ENCODE results near the gene C3orf20.

Gene C3orf20

DNA sequence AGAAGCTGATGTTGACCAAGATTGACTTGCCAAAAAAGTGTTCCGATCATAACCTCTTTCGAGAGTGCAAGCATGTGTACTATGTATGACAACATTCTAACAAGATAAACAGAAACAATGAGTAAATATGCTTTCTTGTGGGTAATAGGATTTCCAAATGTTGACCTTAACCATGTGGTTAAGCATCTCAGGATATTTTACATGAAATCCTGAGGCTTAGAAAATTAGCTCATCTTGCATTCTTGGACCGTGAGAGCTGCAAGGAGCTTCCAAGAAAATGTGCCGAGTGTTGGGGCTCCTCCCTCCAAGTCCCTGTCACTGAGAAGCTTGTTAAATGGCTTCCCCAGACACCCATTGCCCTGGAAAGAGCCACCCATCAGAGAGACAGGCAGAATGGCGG is 50.1 kb downstream of the C3orf20 start:
- CTCF ChIA-PET: interaction anchor here (1.1 kb wide), 1 partner anchor 56 kb away, joined by 3 read pairs; no protein-coding TSS in a partner anchor
- no peak for DNase-seq
- 100% methylated on average over 3 of the region's 5 CpGs for WGBS (ENCODE audit: insufficient coverage)
- H3K4me3 ChIP-seq (ENCODE audit: control insufficient read depth in 1 of 7, extremely low read depth in 1 of 7, insufficient read depth in 4 of 7, low read depth in 2 of 7, low read length in 6 of 7): no peak overlapping the region
- H3K4me1 ChIP-seq (ENCODE audit: control extremely low read depth in 1 of 4, control insufficient read depth in 4 of 4, insufficient read depth in 4 of 4, low read length in 3 of 4): no peaks in the 10 kb centered on the region
- POLR2A ChIA-PET: no interaction called here
- no peaks in the 10 kb centered on the region for H3K36me3 ChIP-seq (ENCODE audit: control insufficient read depth in 4 of 4, insufficient read depth in 4 of 4, low read length in 3 of 4)
- H3K9me3 ChIP-seq (ENCODE audit: control extremely low read depth in 1 of 5, control insufficient read depth in 4 of 5, insufficient read depth in 2 of 5, low read depth in 1 of 5, low read length in 4 of 5): no peaks in the 10 kb centered on the region
- H3K27ac ChIP-seq (ENCODE audit: insufficient read depth in 1 of 2, low read depth in 1 of 2, low read length in 2 of 2, poor library complexity in 1 of 2, severe bottlenecking in 2 of 2): no peak overlapping the region
- H3K27me3 ChIP-seq (replicated peaks in 2 of 5; ENCODE audit: control insufficient read depth in 4 of 5, insufficient read depth in 5 of 5, low read length in 4 of 5): no peaks in the 10 kb centered on the region

GRCh38 chr3:14725564-14726440 is 50.9 kb downstream of the C3orf20 start:
- no peak for DNase-seq
- ChIA-PET POLR2A (no interaction called here), CTCF (no interaction called here)
- no peaks in the 10 kb centered on the region for H3K36me3 ChIP-seq (ENCODE audit: control insufficient read depth in 4 of 4, insufficient read depth in 4 of 4, low read length in 3 of 4)
- H3K27me3 ChIP-seq (replicated peaks in 2 of 5; ENCODE audit: control insufficient read depth in 4 of 5, insufficient read depth in 5 of 5, low read length in 4 of 5): no peaks in the 10 kb centered on the region
- H3K9me3 ChIP-seq (ENCODE audit: control extremely low read depth in 1 of 5, control insufficient read depth in 4 of 5, insufficient read depth in 2 of 5, low read depth in 1 of 5, low read length in 4 of 5): no peaks in the 10 kb centered on the region
- no peak overlapping the region for H3K27ac ChIP-seq (ENCODE audit: insufficient read depth in 1 of 2, low read depth in 1 of 2, low read length in 2 of 2, poor library complexity in 1 of 2, severe bottlenecking in 2 of 2)
- no peak overlapping the region for H3K4me3 ChIP-seq (ENCODE audit: control insufficient read depth in 1 of 7, extremely low read depth in 1 of 7, insufficient read depth in 4 of 7, low read depth in 2 of 7, low read length in 6 of 7)
- 99% methylated on average over 9 of the region's 9 CpGs for WGBS (ENCODE audit: insufficient coverage)
- no peaks in the 10 kb centered on the region for H3K4me1 ChIP-seq (ENCODE audit: control extremely low read depth in 1 of 4, control insufficient read depth in 4 of 4, insufficient read depth in 4 of 4, low read length in 3 of 4)

GRCh38 chr3:14726441-14726780 is 51.5 kb downstream of the C3orf20 start:
- H3K9me3 ChIP-seq (ENCODE audit: control extremely low read depth in 1 of 5, control insufficient read depth in 4 of 5, insufficient read depth in 2 of 5, low read depth in 1 of 5, low read length in 4 of 5): no peaks in the 10 kb centered on the region
- no peaks in the 10 kb centered on the region for H3K36me3 ChIP-seq (ENCODE audit: control insufficient read depth in 4 of 4, insufficient read depth in 4 of 4, low read length in 3 of 4)
- ChIA-PET CTCF (no interaction called here), POLR2A (no interaction called here)
- no peaks in the 10 kb centered on the region for H3K4me1 ChIP-seq (ENCODE audit: control extremely low read depth in 1 of 4, control insufficient read depth in 4 of 4, insufficient read depth in 4 of 4, low read length in 3 of 4)
- WGBS (ENCODE audit: insufficient coverage): 92% methylated on average over 6 of the region's 6 CpGs
- no peak overlapping the region for H3K4me3 ChIP-seq (ENCODE audit: control insufficient read depth in 1 of 7, extremely low read depth in 1 of 7, insufficient read depth in 4 of 7, low read depth in 2 of 7, low read length in 6 of 7)
- H3K27me3 ChIP-seq (replicated peaks in 2 of 5; ENCODE audit: control insufficient read depth in 4 of 5, insufficient read depth in 5 of 5, low read length in 4 of 5): no peaks in the 10 kb centered on the region
- no peak overlapping the region for H3K27ac ChIP-seq (ENCODE audit: insufficient read depth in 1 of 2, low read depth in 1 of 2, low read length in 2 of 2, poor library complexity in 1 of 2, severe bottlenecking in 2 of 2)
- no peak for DNase-seq

DNA sequence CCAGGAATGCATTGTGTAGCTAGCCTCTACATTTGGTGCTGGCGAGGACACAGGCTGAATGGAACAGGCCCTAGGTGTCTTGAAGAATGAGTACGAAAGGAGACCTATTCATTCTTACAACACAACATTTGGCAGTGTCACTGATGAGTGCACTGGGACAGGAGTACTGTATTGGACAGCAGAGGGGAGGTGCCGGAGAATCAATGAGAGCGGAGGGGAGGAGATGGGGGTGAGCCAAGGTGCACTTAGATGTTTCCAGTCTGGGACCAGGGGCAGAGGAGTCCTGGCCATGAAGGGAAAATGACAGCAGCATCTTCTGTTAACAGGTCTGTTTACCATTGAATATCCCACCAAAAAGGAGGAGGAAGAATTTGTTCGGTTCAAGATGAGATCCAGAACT is 53.2 kb downstream of the C3orf20 start:
- POLR2A ChIA-PET: no interaction called here
- H3K36me3 ChIP-seq (ENCODE audit: control insufficient read depth in 4 of 4, insufficient read depth in 4 of 4, low read length in 3 of 4): no peaks in the 10 kb centered on the region
- H3K4me3 ChIP-seq (ENCODE audit: control insufficient read depth in 1 of 7, extremely low read depth in 1 of 7, insufficient read depth in 4 of 7, low read depth in 2 of 7, low read length in 6 of 7): no peak overlapping the region
- CTCF ChIA-PET: no interaction called here
- H3K9me3 ChIP-seq (ENCODE audit: control extremely low read depth in 1 of 5, control insufficient read depth in 4 of 5, insufficient read depth in 2 of 5, low read depth in 1 of 5, low read length in 4 of 5): no peaks in the 10 kb centered on the region
- no peak overlapping the region for H3K27ac ChIP-seq (ENCODE audit: insufficient read depth in 1 of 2, low read depth in 1 of 2, low read length in 2 of 2, poor library complexity in 1 of 2, severe bottlenecking in 2 of 2)
- WGBS (ENCODE audit: insufficient coverage): 100% methylated on average over 3 of the region's 5 CpGs
- no peaks in the 10 kb centered on the region for H3K4me1 ChIP-seq (ENCODE audit: control extremely low read depth in 1 of 4, control insufficient read depth in 4 of 4, insufficient read depth in 4 of 4, low read length in 3 of 4)
- DNase-seq: no peak
- no peaks in the 10 kb centered on the region for H3K27me3 ChIP-seq (replicated peaks in 2 of 5; ENCODE audit: control insufficient read depth in 4 of 5, insufficient read depth in 5 of 5, low read length in 4 of 5)

DNA sequence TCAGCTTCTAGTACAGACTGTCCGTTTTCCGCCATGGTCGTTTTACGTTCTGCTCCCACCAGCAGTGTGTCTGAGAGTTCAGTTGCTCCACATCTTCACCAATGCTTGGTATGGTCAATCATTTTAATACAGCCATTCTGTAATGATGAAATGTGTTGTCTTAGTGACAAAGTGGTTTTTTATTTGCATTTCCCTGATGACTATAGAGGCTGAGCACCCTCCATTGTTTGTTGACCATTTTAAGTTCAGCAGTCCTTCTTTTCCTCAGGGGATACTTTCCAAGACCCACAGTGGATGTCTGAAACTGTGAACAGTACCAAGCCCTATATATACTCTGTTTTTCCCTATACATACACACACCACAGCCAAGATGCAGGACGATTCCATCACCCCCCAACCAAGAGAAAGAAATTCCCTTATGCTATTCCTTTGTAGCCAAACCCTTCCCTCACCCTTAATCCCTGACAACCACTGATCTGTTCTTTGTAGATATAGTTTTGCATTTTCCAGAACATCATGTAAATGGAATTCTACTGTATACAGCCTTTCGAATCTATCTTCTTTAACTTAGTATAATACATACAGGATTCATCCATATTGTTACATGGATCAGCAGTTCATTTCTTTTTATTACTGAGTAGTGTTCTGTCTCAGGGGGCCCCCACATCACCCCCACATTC is 55.9 kb downstream of the C3orf20 start:
- ChIA-PET CTCF (no interaction called here), POLR2A (no interaction called here)
- WGBS (ENCODE audit: insufficient coverage): 98% methylated on average over 4 of the region's 6 CpGs
- no peak overlapping the region for H3K4me3 ChIP-seq (ENCODE audit: control insufficient read depth in 1 of 7, extremely low read depth in 1 of 7, insufficient read depth in 4 of 7, low read depth in 2 of 7, low read length in 6 of 7)
- no peaks in the 10 kb centered on the region for H3K27me3 ChIP-seq (replicated peaks in 2 of 5; ENCODE audit: control insufficient read depth in 4 of 5, insufficient read depth in 5 of 5, low read length in 4 of 5)
- H3K9me3 ChIP-seq (ENCODE audit: control extremely low read depth in 1 of 5, control insufficient read depth in 4 of 5, insufficient read depth in 2 of 5, low read depth in 1 of 5, low read length in 4 of 5): no peaks in the 10 kb centered on the region
- no peaks in the 10 kb centered on the region for H3K36me3 ChIP-seq (ENCODE audit: control insufficient read depth in 4 of 4, insufficient read depth in 4 of 4, low read length in 3 of 4)
- H3K4me1 ChIP-seq (ENCODE audit: control extremely low read depth in 1 of 4, control insufficient read depth in 4 of 4, insufficient read depth in 4 of 4, low read length in 3 of 4): no peaks in the 10 kb centered on the region
- H3K27ac ChIP-seq (ENCODE audit: insufficient read depth in 1 of 2, low read depth in 1 of 2, low read length in 2 of 2, poor library complexity in 1 of 2, severe bottlenecking in 2 of 2): no peak overlapping the region
- DNase-seq: no peak

DNA sequence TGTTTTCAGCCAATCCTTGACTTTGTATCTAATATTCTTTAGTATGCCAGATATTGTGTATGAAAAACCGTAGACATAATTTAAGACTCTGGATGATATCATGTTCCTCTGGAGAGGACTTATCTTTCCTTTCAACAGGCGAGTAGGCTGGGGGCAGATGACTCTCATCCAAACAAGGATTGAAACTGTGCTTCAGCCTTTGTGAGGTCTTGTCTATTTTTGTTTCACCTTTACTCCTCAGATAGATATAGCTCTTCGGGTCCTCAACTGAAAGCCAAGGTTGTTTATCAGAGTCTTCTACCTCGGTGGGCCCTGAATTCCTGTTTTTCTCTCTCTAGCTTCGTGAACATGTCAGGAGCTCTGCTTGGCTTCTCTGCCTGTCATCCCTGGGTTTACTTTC is 66.0 kb downstream of the C3orf20 start:
- CTCF ChIA-PET: interaction anchor here (1.6 kb wide), 1 partner anchor 13 kb away, joined by 3 read pairs; no protein-coding TSS in a partner anchor
- no peaks in the 10 kb centered on the region for H3K36me3 ChIP-seq (ENCODE audit: control insufficient read depth in 4 of 4, insufficient read depth in 4 of 4, low read length in 3 of 4)
- H3K27ac ChIP-seq (ENCODE audit: insufficient read depth in 1 of 2, low read depth in 1 of 2, low read length in 2 of 2, poor library complexity in 1 of 2, severe bottlenecking in 2 of 2): no peak overlapping the region
- H3K27me3 ChIP-seq (replicated peaks in 2 of 5; ENCODE audit: control insufficient read depth in 4 of 5, insufficient read depth in 5 of 5, low read length in 4 of 5): no peaks in the 10 kb centered on the region
- H3K4me3 ChIP-seq (ENCODE audit: control insufficient read depth in 1 of 7, extremely low read depth in 1 of 7, insufficient read depth in 4 of 7, low read depth in 2 of 7, low read length in 6 of 7): no peak overlapping the region
- no peak for DNase-seq
- 95% methylated on average over 5 of the region's 5 CpGs for WGBS (ENCODE audit: insufficient coverage)
- POLR2A ChIA-PET: no interaction called here
- no peaks in the 10 kb centered on the region for H3K4me1 ChIP-seq (ENCODE audit: control extremely low read depth in 1 of 4, control insufficient read depth in 4 of 4, insufficient read depth in 4 of 4, low read length in 3 of 4)
- H3K9me3 ChIP-seq (ENCODE audit: control extremely low read depth in 1 of 5, control insufficient read depth in 4 of 5, insufficient read depth in 2 of 5, low read depth in 1 of 5, low read length in 4 of 5): peaks cover 0 to 16% (median 4%) of the 10 kb centered on the region in 5 experiments

- CTCF ChIA-PET: no interaction called here
- no peak for DNase-seq
- WGBS (ENCODE audit: insufficient coverage): 100% methylated on average over 1 of the region's 2 CpGs
- POLR2A ChIA-PET: no interaction called here
- H3K9me3 ChIP-seq (ENCODE audit: control extremely low read depth in 1 of 5, control insufficient read depth in 4 of 5, insufficient read depth in 2 of 5, low read depth in 1 of 5, low read length in 4 of 5): peaks cover 0 to 16% (median 4%) of the 10 kb centered on the region in 5 experiments
- H3K27ac ChIP-seq (ENCODE audit: insufficient read depth in 1 of 2, low read depth in 1 of 2, low read length in 2 of 2, poor library complexity in 1 of 2, severe bottlenecking in 2 of 2): no peak overlapping the region
- no peaks in the 10 kb centered on the region for H3K27me3 ChIP-seq (replicated peaks in 2 of 5; ENCODE audit: control insufficient read depth in 4 of 5, insufficient read depth in 5 of 5, low read length in 4 of 5)
- no peak overlapping the region for H3K4me3 ChIP-seq (ENCODE audit: control insufficient read depth in 1 of 7, extremely low read depth in 1 of 7, insufficient read depth in 4 of 7, low read depth in 2 of 7, low read length in 6 of 7)
- no peaks in the 10 kb centered on the region for H3K4me1 ChIP-seq (ENCODE audit: control extremely low read depth in 1 of 4, control insufficient read depth in 4 of 4, insufficient read depth in 4 of 4, low read length in 3 of 4)
- no peaks in the 10 kb centered on the region for H3K36me3 ChIP-seq (ENCODE audit: control insufficient read depth in 4 of 4, insufficient read depth in 4 of 4, low read length in 3 of 4)
Measured at GRCh38 chr3:14741510-14741909, 66.6 kb downstream of the C3orf20 start.

Data from common myeloid progenitor, CD34-positive (primary cell).